GM21717 (cell line): ENCODE measurements around the gene DUSP5.
"Not testable (repeated sequence)": the region's sequence is repeated elsewhere in the genome, so short reads cannot be mapped to it uniquely, and the experiment has no call there.

Experiments used
- ATAC-seq: cut with Tn5 transposase; IDR thresholded peaks from one replicate; pipeline ENCODE4 v1.9.1; 2021; ENCODE audit warnings: mild to moderate bottlenecking, moderate library complexity; ENCODE audit not compliant: unreplicated experiment

DUSP5 gene, protein sequence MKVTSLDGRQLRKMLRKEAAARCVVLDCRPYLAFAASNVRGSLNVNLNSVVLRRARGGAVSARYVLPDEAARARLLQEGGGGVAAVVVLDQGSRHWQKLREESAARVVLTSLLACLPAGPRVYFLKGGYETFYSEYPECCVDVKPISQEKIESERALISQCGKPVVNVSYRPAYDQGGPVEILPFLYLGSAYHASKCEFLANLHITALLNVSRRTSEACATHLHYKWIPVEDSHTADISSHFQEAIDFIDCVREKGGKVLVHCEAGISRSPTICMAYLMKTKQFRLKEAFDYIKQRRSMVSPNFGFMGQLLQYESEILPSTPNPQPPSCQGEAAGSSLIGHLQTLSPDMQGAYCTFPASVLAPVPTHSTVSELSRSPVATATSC

DNA sequence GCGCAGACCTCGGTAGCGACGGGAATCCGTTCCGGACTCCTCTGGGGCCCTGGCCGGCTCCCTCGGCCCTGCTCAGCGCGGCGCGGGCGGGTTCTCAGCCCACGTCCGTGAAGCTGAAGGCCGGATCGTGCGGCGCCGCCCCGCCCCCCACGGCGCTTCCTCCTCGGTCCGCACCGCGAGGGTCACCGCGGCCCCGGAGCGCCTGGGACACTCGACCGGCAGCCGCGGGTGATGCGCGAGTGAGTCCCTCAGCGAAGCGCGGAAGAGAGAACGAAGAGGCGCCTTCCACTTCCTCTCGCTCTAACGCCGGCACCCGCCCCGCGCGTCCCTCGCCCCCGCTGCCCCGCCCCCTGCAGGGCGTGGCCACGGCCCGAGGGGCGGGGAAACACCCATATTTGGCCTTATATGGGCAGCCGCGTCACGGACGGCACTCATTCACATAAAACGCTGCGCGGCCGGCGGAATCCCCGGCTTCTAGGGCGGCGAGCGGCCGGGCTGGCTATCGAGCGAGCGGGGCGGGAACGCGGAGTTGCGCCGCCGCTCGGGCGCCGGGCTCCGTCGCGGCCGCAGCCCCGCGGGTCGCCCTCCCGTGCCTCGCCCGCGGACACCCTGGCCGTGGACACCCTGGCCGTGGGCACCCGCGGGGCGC, at the start of gene DUSP5:
DUSP5 (plus strand) TSS at position 470 of the 649 bp plus-strand sequence. CDS start 215 bp downstream, outside the sequence.
- peak; percentile 68 for ATAC-seq

DNA sequence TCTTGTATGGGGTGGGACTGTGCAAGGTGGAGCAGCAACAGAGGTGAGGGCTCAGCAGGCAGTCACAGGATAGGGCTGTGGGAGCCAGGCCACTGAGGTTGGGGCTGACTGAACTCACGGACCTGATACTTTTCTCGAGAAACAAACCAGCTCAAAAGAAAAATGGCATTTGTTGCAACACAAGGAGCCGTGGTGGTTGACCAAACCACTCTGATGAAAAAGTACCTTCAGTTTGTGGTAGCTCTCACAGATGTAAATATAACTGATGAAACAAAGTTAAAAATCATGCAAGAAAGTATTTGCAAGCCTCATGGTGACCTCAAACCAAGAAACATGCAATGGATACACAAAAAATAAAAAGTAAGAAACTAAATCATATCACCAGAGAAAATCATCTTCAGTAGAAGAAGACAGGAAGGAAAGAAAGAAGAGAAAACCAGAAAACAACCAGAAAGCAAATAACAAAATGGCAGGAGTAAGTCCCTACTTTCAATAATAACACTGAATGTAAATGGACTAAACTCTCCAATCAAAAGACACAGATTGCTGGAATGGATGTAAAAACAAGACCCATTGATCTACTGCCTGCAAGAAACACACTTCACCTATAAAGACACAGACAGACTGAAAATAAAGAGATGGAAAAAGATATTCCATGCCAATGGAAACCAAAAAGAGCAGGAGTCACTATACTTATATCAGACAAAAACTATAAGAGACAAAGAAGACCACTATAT, 48.9 kb upstream of the DUSP5 start:
- ATAC-seq, result no peak

DNA sequence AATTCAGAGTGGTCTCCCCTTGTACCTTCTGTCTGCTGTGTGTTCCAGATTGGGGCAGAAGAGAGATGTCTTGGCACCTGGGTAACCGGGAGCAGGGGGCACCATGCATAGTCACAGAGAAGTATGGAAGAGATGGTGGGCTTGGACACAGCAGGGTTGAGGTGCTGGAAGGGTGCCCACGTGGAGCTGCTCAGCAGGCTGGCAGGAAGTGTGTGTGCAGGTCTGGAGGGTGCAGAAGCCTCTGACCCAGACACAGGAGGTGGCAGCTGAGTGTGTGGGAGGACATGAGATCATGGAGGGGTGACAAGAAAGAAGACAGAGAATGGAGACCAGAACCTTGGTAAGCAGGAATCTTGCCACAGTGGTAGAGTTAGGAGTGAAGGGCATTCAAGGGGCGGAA, 42.3 kb upstream of the DUSP5 start:
- ATAC-seq, result no peak

DNA sequence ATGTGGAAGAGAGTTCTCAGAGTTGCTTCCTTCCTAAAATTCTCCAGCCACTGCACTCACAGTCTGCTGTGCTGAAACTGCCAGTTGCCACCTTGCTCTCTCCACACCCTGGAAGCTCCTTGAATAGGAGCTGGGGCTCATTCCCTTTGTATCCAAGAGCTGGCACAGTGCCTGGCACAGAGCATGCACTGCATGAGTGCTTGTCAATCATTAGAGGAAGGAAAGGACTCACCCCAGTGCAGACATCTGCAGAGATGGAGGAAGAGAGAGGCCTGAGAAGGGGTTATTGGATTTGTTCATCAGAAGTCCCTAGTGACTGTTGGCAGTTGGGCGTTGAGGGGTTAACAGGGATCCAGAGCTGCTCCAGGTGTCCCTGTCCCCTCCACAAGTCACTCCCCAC, 41.7 kb upstream of the DUSP5 start:
- no peak for ATAC-seq

DNA sequence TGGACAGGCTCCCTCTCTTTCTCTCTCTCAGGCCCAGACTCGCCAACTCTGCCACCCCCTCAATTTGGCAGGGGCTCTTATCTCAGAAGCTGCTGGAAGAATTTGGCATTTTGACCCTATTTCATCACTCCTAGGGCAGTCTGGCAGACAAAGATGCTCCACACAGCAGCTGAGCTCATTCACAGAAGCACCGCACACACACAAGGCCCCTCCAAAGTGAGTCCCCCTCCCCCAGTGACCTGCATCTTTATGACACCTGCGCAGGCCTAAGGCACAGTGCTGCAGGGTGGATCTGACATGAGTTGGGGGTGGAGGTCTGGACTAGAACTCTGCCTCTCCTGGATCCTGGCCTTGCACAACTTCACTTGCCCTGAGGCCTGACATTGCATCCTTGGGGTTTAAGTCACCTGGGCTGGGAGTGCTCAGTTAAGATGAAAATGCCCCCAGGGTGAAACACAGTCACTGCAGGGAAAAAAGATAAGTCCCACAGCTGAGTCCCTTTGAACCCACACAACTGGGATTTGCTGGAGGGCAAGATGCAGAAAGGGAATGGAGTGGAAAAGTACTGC, 41.1 kb upstream of the DUSP5 start:
- no peak for ATAC-seq

DNA sequence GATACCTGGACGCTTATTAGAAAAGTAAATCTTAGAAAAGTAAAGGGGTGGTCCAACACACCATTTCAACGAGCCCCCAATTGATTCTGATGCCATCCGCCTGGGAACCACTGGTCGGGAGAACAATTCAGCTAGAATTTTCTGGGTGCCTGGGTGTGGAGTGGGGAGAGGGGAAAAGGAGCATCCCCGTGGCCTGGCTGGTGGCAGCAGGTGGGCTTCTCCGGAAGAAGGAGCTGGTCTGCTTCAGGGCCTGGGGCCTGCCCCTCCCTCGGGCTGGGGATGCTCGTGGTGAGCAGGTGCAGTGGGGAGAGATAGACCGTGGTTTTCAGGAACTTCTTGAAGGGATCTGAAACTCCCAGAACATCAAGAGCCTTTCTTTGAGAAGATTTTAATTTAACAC, 39.9 kb upstream of the DUSP5 start:
- ATAC-seq, result no peak

DNA sequence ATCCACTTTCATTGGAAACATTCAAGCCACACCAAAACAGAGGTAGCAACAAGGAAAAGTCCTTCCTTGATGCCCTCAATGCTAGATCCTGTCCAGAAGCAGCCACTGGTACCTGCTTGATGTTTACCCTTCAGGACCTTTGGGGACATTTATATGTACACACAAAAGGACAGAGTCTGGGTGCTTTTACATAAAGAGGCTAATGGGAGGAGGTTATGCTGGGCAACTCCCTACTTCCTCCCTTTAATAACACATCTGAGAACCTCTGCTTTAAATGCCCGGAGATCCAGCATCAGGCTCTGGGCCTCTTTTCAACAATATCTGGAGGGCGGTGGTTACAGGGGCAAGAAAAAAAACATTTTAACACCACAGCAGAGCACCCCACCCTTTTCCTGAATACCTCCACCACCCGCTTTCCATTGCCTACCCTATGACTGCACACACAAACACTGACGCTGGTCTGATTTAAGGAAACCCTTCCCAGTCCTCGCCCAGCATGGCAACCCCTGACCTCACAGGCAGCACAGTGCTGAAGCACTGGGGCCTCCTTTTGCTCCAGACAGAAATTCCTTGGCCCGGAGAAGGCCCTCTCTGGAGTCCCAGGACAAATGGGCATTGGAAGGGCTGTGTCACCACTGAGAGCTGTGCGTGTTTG, 39.3 kb upstream of the DUSP5 start:
- ATAC-seq, result no peak

DNA sequence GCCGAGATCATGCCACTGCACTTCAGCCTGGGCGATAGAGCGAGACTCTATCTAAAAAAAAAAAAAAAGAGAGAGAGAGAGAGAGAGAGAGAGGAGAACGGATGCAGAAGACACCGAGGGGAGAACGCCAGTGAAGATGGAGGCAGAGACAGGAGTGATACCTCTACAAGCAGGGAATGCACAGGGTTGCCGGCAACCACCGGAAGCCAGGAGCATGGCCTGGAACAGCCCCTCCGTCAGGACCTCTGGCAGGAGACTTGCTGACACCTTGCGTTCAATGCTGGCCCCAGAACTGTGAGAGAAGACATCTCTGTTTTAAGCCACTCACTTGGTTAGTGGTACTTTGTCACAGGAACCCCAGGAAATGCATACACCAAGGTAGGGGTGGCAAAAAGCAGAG, 38.1 kb upstream of the DUSP5 start:
- no peak for ATAC-seq

DNA sequence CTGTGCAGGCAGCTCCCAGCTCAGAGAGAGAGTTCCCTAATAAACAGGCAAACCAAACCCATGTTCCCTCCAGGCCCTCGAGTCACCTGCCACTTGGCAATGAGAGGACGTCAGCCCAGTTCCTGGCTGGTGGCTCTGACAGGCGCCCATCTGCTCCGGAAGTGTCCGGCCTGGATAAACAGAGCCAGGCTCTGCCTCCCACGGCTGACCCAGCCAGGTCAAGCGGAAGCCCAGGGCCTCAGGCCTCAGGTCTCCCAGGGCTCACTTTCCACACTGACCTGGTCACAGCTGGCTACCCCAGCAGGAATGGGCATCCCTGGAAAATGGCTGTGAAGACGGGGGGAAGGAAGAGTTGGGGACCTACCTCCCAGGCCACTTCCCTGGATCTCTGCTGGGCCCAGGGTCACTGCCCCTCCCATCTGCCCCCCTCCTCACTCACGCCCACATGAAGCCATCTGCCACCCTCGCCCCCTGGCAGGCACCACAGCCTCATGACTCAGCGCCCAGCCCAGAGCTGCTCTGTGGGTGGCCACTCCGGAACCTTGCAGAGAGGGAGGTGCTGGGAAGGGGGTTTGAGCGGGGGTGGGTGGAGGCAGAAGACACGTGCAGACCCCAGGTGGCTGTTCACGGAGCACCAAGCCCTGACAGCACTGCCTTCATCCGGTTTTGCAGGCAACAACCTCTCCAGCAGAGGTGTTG, 37.4 kb upstream of the DUSP5 start:
- no peak for ATAC-seq

DNA sequence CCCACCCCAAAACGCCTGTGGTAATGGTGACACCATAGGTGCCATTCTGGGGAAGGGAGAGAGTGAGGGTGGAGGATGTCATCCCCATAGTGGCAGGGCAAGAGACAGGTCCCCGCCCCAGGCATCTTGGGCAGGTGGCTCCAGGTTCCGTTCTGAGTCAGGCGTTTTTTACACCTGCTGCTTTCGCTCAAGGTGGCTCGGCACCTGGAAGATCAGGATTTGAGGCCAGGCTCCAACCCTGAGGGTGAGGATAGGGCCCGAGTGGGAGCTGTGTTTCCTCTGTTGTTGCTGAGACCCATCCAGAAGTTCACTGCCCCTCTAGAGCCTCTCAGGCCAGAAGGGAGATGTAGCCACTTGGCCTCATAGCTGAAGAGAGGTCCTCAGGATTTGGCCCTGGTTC, 36.6 kb upstream of the DUSP5 start:
- no peak for ATAC-seq

DNA sequence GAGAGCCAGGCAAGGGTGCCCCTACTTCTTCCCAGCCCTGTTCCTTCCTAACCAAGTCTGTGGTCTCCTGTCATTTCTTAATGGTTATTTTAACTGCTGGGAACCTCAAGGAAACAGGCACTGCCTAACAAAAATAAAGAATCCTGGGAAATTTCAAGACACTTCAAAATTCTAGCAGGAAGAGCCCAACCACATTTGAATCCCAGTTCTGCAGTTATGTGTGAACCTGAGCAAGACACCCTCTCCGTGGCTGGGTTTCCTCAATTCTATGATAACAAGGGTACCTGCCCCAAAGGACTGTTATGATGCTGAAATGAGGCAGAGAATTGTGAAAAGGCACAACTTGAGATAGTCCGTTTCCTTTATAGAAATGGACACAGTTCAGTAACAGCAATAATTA, 36.2 kb upstream of the DUSP5 start:
- no peak for ATAC-seq

DNA sequence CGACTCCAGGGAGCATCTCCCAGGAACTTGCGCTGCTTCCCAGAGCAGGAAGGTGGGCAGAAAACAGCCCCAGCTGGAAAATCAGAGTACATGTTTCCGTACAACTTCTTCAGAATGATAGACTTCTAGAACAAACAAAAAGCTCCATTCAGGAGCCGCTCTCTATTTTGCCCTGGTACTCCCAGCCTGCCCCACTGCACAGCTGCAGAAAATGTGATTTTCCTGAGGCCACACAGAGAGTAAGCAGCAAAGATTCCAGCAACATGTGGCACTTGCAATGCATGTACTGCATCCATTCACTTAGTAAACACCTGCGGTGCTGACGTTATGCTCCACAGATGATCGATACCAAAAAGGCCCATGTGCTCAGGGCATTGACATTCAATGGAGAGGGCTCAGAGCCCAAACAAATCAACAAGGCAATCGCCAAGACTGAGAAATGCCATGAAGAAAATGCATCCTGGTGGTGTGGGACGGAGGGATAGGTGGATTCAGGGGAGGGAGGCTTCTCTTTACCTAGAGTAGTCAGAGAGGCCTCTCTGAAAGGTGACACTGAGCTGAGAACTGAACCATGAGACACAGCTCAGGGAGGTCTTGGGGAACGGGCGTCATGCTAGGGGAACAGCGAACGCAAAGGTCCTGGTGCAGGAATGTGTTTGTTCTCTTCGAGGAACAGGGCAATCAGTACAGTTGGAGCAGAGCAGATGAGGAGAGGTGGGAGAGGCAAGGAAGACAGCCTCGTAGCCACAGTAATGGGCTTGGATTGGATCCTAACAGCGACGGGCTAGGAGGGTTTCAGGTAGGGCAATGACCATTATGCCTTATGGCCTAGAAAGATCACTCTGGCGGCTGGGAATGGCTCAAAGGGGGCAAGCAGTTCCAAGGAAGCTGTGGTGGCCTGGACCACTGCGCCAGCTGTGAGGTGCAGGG, 35.3 kb upstream of the DUSP5 start:
- no peak for ATAC-seq

DNA sequence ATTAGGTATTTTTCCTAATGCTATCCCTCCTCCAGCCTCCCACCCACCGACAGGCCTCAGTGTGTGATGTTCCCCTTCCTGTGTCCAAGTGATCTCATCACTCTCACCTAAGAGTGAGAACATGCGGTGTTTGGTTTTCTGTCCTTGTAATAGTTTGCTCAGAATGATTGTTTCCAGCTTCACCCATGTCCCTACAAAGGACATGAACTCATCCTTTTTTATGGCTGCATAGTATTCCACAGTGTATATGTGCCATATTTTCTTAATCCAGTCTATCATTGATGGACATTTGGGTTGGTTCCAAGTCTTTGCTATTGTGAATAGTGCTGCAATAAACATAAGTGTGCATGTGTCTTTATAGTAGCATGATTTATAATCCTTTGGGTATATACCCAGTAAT, 29.4 kb upstream of the DUSP5 start:
- not testable (repeated sequence) for ATAC-seq

DNA sequence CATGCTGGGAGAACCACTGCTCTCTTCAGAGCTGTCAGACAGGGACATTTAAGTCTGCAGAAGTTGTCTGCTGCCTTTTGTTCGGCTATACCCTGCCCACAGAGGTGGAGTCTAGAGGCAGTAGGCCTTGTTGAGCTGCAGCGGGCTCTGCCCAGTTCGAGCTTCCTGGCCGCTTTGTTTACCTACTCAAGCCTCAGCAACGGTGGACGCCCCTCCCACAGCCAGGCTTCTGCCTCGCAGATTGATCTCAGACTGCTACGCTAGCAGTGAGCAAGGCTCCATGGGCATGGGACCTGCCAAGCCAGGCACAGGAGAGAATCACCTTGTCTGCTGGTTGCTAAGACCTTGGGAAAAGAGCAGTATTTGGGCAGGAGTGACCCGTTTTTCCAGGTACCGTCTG, 27.2 kb upstream of the DUSP5 start:
- ATAC-seq, result not testable (repeated sequence)

DNA sequence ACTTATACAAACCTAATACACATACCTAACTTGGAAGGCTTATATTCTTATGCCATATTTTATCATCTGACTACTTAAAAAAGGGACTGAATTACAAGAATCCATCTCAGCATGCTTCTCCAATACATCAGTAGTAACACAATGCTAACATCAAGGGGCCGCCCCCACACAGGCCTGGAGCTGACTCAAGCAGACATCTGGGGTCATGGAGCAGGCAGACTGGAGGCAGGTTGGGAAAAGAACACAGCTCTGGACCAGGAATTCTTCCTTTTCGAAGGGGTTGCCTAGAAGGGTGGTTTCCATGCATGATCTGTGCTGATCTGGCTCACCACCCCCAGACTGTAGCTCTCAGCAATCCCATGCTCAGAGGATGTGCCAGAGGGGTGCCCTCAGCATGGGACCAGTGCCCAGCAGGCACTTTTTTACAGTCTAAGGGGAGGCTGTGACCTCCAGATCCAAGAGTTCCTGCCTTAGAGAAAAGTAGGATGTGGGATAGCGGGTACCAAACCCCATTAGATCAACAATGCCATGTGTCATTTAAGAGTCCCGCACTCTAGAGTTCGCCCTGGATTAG, 26.1 kb upstream of the DUSP5 start:
- ATAC-seq, result no peak

DNA sequence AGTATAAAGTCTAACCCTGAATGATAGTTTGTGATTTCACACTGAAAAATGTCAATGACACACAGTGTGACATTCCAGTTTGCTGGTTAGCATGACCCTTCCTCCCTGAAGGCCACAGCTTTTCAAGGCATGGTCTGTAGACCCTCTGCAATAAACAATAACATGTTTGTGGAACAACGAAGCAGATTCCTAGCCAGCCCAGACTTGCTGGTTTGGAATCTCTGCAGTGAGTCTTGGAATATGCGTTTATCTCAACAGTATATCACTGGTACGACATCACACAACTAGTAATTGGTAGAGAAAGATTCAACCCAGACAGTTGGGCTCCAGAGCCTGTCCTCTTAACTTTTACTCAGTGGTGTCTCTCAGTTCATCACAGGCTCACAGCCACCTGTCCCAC, 23.7 kb upstream of the DUSP5 start:
- ATAC-seq, result no peak

DNA sequence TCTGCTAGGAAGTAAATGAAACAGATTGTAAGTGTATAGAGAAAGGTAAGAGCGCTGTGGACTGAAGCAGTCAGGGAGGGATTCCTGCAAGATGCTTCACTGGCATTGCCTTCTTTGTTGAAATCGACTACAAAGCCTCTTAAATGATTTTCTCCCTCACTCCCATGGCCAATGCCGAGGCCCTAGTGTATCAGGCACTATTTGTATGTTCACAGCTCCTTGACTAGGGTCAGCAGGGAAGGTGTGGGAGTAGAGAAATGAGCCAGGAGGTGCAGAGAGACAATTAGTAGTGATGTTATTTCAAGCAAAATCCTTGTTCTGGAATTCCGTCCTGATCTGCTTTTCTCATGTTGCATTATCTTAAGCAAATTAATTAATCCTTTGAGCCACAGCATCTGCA, 22.9 kb upstream of the DUSP5 start:
- ATAC-seq, result no peak

DNA sequence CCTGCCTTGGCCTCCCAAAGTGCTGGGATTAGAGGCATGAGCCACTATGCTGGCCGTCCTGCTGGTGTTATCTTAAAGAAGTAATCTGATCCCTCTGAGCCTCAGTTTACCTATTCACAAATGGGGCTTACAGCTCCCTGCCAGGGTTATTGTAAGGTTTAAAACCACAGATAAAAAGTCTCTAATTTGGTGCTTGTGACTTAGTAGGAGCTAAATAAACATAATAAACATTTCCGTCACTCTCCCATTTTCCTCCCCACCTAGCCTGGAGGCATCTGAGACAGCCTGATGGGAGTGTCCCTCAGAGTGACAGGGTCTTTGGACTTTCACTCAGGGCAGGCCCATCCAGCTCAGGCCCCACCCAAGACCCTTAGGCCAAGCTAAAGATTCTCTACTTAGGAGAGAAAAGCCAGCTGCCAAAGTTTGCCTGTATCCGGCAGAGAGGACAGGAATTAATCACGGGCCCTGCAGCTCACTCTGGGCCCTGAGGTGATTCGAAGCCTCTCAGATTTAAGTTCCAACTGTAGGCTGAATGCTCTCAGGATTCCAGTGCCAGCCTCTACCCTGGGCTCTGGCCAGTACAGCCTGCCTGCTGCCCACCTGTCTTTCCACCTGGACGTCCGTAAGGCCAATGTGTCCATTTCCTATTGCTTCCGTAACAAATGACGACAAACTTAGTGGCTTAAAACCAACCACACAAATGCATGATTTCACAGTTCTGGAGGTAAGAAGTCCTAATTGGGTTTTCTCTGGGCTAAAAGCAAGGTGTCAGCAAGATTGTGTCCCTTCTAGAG, 21.8 kb upstream of the DUSP5 start:
- no peak for ATAC-seq
